Central memory CD4-positive, alpha-beta T cell (primary cell): ENCODE measurements around the gene GP1BB.
"Not testable (repeated sequence)": the region's sequence is repeated elsewhere in the genome, so short reads cannot be mapped to it uniquely, and the experiment has no call there.

Experiments used
- DNase-seq: peaks from one replicate; pipeline ENCODE4 v3.0.0; 2022

Gene GP1BB

DNA sequence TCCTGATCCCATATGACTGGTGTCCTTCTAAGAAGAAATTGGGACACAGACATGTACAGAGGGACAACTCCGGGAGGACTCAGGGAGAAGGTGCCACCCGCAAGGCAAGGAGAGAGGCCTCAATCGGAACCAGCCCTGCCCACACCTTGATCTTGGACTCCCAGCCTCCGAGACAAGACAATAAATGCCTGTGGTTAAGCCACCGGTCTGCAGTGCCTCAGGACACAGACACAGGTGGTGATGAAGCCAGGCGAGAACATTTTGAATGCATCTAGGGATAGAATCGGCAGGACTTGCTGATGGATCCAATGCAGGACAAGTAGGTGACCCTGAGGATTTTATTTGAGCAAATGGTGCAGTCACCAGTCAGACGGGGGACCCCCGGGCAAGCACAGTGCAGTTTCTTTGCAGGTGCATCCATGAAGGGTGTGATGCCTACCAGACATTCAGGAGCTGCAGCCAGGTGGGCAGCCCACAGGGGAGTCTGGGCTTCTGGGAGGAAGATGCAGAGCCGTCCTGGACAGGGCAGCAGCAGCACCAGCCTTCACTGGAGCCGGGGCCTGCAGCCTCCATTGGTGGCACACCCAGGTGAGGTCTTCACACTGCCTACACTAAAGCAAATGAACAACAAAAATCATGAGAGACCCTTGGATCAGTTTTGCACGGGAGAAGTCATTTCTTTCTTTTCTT, 29.2 kb upstream of the GP1BB start:
- no peak for DNase-seq

DNA sequence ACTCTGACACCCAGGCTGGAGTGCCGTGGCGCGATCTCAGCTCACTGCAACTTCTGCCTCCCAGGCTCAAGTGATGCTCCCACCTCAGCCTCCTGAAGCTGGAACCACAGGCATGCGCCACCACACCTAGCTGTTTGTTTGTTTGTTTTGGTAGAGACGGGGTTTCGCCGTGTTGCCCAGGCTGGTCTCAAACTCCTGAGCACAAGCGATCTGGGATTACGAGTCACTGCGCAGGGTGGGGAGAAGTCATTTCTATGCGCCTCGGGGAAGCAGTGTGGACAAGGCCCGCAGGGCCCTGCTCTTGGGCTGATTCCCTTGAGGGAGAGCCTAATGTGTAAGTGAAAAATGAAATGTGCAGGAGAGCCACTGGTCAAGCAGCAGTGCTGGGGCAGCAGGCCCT, 28.6 kb upstream of the GP1BB start:
- DNase-seq: no peak

DNA sequence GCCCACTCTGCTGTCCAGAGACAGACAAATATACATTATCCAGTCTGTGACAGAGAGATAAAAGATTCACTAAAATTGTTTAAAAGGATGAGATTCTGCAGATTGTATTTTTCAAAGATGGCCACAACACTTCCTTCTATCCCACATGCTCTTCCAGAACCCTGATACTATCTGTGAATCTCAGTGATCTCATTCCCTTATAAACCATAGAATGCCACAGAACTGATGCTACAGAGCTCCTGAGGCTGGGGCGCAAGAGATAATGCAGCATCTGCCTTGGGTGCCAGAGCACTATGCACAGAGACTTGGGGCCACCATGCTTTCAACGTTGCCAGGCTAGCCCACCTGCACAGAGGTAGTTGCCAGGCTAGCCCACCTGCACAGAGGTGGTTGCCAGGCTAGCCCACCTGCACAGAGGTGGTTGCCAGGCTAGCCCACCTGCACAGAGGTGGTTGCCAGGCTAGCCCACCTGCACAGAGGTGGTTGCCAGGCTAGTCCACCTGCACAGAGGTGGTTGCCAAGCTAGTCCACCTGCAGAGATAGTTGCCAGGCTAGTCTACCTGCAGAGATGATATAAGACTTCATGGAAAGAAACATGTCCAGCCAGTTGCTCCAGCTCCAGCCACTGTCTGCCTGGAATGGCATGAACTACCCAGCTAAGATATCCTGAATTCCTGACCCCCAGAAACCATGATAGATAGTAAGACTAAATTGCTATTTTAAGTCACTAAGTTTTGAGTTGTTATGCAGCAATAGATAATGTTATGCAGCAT, 26.6 kb upstream of the GP1BB start:
- no peak for DNase-seq

DNA sequence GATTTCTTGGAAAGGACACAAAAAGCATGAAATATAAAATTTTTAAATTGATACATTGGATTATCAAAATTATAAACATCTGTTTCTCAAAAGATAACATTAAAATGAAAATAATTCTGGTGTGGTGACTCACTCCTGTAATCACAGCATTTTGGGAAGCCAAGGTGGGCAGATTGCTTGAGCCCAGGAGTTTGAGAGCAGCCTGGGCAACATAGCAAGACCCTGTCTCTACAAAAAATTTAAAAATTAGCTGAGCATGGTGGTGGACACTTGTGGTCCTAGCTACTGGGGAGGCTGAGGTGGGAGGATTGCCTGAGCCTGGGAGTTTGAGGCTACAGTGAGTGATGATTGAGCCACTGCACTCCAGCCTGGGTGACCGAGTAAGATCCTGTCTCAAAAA, 25.5 kb upstream of the GP1BB start:
- not testable (repeated sequence) for DNase-seq

DNA sequence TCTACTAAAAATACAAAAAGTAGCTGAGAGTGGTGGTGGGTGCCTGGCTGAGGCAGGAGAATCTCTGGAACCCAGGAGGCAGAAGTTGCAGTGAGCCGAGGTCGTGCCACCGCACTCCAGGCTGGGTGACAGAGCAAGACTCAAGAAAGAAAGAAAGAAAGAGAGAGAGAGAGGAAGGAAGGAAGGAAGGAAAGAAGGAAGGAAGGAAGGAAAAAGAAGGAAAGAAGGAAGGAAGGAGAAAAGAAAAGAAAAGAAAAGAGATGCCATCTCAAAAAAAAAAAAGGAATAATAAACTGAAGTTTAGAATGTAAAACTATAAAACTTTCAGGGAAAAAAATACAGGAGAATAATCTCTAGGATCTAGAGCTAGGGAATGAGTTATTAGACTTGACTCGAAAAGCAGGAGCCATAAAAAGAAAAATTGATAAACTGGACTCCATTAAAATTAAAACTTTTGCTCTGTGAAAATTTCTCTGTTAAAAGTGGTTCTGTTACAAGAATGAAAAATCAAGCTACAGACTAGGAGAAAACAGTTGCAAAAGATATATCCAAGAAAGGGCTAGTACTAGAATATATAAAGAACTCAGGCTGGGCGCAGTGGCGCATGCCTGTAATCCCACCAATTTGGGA, 22.4 kb upstream of the GP1BB start:
- DNase-seq: no peak

DNA sequence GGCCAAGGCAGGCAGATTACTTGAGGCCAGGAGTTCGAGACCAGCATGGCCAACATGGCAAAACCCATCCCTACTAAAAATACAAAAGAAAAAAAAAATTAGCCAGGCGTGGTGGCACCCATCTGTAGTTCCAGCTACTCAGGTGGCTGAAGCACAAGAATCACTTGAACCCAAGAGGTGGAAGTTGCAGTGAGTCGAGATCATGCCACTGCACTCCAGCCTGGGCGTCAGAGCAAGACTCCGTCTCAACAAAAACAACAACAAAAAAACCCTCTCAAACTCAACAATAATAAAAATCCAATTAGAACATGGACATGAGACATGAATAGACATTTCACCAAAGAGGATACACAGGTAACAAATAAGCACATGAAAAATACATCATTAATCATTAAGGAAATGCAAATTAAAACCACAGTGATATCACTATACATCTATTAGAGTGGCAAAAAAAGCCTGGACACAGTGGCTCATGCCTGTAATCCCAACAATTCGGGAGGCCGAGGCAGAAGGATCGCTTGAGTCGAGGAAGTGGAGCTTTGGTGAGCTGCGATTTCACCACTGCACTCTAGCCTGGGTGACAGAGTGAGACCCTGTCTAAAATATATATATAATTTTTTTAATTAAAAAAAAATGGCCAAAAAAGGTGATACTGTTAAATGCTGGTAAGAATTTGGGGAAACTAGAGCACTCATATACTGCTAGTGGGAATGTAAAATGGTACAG, 21.8 kb upstream of the GP1BB start:
- no peak for DNase-seq

DNA sequence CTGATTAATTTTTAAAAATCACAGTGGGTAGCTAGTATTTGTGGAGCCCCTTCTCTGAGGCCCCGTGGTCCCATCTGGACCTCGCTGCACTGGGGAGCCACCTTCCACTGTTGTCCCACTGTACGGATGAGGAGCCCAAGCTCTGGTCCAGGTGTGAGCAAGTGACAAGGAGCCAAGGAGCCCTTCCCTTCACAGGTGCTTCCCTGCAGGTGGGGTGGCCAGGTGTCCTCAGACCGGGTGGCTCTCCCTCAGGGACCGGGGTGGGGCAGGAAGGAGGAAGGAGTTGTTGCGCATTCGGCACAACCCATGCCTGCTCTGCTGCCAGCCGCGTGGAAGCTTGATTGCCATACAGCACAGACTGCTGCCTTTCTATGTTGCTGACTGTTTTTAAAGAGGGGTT, 19.5 kb upstream of the GP1BB start:
- DNase-seq: no peak

DNA sequence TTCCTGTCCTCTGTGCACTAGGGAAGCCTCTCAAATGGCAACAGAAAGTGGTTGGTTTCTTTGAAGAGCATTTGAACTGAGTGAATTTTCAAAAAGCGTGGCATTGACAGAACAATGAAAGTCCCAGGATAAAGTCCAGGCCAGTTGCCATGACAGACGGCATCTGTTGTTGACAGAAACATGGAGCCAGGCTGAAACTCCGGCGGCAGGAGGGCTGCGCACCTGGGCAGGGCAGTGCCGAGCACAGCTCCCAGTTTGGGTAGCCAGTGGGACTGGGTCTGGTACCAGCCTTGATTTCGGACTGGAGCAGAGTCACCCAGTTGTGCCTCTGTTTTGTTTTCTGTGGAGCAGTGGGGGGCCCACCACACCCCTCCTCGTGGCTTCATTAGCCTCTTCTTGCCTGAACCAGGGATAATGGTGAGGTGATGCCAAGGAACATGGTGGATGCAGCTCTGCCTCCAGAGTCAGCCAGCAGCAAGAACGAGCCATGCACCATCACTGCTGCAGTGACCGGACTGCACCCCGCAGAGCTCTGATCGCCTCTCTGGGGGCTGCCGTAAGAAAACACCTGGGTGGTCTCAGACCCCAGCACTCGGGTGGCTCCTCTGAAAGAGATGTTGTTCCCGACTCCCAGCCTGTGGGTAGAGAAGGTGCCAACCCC, 18.9 kb upstream of the GP1BB start:
- DNase-seq: no peak

DNA sequence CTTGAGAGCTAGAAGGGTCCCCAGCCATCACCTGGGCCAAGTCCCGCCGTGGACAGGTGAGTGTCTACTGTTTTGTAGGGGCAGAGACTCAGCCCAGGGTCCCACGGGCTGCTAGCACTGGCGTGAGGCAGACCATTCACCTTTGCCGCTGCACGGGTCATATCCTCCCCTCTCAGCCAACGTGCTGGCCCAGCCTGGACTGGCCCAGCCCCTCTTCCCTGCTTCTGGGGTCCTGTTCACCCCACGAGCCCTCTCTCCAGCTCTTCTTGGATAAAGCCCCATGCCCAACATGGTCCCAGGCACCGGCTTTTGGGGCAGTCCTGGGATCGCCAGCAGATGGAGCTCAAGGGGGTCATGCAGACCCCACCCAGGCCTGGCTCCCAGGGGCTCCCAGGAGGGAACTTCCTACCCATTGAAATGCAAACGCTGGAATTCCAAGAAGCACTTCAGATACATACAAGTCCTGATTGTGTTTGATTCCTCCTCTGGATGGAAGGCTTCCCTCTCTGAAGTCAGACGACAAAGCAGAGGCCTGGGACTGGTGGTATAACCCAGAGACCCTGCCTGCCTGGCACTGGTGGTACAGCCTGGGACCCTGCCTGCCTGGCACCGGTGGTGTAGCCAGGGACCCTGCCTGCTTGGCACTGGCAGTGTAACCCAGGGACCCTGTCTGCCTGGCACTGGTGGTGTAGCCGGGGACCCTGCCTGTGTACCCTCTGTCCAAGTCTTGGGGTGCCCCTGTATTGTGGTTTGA, 18.0 kb upstream of the GP1BB start:
- DNase-seq: no peak

DNA sequence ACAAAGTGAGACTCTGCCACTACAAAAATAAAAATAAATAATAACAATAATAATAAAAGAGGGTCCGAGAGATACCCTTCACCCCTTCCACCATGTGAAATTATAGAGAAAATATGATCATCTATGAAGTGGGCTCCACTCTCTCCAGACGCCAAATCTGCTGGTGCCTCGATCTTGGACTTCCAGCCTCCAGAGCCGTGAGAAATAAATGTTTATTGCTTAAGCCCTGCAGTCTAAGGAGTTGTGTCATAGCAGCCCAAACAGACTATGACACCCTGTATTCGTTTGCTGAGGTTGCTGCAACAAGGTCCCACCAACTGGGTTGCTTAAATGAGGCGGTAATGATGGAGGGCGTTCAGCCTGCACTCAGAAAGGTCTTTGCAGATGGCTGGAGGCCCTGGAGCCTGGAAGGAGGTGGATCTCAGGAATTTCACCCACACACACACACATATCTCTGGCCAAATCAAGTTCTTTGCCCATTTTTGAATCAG, 16.6 kb upstream of the GP1BB start:
- no peak for DNase-seq

DNA sequence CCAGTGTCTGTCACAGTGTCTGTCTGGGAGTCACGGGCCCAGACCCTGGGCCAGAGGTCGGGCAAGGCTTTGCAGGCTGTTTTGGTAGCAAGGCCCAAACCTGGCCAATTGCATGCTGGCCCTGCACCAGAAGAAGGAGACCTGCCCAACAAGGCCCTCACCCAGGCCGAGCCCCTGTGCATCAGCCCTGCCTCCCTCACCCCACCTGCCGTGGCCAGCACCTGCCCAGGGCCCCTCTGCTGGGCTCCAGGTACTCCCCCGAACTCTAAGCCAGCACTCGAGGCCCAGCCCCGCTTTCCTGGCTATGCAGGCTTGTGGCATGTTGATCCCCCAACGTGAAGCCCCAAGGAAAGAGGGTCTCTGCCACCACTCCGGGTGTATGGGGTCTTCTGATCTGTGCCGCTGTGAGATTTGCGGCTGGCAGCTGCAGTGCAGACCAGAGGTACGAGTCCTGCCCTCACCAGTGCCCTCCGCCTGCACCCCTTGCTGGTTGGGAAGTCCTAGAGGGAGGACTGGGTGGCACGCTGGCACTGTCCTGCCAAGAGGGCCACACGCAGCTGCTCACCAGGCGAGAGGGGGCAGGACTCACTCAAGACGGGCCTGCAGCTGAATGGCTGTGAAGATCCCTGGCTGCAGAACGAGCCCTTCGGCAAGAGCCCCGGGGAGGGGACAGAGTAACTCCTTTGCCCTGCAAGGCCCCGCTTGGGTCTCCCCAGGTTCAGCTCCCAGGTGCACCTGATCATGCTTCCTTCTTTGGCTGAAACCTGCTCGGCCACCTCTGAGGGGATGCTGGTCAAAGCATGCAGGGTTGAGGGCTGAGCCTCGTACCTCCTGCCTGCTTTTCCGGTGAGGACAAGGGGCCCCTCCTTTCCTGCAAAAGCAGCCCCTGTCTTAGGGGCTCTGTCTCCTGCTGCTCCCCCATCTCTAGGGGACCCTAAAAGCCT, 15.7 kb upstream of the GP1BB start:
- no peak for DNase-seq

DNA sequence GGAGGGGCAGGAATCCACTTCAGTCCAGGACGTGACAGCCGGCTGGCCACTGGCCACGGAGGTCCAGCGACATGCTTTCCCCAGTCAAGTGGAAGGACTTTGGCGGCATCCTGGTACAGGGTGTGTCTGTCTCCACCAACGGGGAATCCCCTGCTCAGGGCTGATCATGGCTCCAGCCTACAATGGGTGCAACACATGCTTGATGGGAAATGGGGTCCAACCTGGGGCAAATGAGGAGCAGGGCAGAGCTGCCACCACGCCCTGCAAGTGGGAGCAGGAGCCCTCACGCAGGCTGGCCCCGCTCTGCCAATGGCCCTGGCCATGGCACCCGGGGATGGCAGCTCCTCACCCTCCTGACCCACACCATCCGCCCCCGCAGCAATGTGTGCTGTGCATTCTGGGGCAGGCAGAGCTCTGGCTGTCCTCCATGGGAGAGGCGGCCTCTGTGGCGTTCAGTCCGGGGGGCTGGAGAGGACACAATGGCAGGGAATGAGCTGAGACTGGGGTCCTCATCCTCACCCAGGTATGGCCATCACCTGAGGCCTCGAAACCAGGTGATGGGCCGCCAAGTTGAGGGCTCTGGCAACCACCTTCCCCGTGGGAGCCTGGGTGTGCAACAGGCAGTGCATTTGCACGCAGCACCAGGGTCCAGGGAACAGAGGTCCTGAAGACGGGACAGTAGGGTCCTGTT, 14.9 kb upstream of the GP1BB start:
- DNase-seq: no peak

DNA sequence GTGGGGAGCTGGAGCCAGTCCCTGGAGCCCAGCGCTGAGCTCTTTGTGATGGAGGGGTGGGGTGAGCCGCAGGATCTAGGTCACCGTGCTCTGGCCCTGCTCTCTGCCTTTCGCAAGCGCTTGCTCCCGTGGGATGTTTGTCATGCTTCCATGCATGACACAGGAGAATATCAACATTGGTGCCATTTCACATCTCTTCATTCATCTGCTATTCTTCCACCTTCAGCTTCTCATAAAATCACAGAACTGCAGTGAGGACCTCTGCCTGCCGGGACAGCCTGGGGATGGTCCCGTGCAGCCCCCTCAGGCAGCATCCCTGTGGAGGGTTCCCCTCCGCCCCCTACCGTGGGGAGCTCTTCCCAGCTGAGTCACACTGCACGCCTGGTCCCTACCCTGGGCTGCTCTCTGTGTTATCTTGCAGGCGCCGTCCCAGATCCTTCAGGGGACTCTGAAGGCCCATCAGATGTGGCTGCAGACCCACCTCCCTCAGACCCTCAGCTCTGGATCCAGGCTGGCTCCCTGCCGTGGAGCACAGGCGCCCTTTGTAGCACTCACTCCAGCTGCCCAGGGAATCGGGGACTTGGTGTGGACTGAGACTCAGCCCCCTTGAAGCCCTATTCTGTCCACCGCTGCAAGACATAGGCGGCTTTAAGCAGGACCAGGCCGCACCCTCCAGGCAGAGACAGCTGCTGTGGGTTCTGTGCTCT, 14.1 kb upstream of the GP1BB start:
- DNase-seq: no peak

DNA sequence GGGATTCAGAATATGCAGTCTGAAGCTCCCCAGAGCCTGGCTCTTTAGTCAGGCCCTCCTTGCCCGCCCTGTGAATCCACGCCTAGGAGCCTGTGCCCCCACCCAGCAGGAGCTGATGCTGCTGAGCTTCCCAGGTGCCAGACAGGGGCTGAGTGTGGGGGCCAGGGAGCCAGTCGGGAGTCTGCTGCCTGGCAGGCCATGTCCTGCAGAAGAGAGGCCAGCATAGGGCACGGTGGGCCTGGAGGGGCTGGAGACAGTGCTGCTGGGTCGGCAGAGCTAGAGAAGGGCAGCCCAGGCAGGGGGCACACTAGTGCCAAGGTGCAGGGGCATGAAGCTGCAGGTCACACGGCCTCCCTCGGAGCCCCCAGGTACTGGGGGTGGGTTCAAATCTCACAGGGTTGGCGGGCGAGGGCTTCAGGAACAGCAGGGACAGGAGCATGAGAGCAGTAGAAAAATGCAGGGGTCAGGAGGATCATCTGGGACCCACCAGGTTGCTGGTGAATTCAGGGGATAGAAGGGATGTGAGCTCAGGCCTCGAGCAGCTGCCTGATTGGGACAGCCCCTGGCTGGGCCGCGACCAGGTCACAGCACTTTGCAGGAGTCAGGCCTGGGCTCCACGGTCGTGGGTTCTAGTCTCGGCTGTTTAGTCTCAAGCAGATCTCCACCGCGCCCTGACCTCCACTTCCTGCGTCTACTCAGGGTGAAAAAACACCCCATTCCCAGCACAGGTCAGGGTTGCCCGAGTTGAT, 13.1 kb upstream of the GP1BB start:
- DNase-seq: no peak

DNA sequence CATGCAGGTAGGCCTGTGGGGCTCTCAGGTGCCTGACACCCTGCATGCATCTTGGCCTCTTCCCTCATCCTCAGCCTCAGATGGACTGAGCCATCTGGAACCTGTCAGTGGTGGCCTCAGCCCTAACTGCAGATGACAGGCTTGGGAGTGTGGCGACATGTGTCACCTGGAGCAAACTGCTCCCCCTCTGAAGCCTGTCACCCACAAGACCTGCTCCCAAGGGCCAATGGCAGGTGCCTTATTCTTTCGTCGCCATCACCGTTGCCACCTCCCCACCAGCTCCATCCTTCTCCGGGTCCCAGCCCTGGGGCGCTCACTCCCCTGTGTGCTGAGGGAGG, 12.6 kb upstream of the GP1BB start:
- no peak for DNase-seq

DNA sequence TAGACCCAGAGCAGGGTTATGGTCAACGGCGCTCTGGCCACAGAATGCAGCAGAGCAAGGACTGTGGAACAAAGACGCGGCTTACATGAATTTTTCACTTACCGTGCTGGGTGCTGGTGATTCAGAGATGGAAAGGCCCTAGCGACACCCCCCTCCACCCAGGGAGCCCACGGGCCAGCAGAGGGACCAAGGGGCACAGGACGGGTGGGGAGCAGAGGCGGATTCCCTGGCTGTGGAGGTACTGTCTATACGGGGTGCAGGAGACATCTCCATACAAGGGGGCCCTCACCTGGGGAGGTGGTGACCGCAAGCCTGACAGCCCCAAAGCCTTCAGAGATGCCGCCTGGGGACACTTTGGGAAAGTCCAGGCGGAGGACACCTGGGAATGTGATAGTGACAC, 10.1 kb upstream of the GP1BB start:
- no peak for DNase-seq

DNA sequence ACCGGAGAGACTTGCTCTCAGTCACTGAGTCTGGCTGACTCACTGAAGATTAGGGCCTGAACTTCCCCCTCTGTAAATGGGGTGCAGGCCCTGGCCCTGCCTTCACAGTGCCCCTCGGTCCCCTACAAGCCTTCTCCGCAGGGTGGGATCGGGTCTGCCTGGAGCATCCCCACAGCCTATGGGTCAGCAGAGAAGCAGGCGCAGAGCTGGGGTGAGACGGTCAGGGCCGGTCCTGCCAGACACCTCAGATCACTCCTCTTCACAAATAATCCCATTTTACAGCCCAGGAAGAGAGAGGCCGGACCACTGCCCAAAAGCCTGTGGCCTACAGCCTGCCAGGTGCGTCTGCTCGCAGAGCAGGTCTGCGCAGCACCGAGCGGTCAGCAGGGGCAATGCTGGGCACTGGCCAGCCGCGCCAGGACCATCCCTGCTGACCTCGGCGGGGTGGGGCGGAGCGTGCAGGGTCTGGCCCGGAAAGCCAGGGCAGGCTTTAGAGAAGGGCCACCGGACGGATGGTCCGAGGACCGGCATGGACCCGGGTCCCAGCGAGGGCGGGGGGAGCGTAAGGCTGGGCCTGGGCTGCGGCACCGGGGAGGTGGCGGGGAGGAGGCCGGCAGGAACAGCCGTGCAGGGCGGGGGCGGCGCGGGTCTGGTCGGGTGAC, 9.6 kb upstream of the GP1BB start:
- no peak for DNase-seq
